GM18508 (cell line): ENCODE measurements around the gene ZDBF2.
A peak's percentile ranks its signal among the peaks of the same experiment; 100 is the strongest.
"Not testable (repeated sequence)": the region's sequence is repeated elsewhere in the genome, so short reads cannot be mapped to it uniquely, and the experiment has no call there.

ENCODE experiments used
- ATAC-seq: cut with Tn5 transposase; IDR thresholded peaks from one replicate; pipeline ENCODE4 v1.9.1; 2021; ENCODE audit warnings: moderate number of reproducible peaks; ENCODE audit not compliant: insufficient read depth, unreplicated experiment

The ZDBF2 gene

DNA sequence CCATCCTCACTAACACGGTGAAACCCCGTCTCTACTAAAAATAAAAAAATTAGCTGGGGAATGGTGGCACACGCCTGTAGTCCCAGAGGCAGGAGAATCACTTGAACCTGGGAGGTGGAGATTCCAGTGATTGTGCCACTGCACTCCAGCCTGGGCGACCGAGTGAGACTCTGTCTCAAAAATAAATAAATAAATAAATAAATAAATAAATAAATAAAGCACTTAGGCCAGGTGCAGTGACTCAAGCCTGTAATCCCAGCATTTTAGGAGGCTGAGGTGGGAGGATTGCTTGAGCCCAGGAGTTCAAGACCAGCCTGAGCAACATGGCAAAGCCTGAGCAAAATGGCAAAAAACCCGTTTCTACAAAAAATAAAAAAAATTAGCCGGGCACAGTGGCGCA is 15.8 kb upstream of the ZDBF2 start:
- not testable (repeated sequence) for ATAC-seq

DNA sequence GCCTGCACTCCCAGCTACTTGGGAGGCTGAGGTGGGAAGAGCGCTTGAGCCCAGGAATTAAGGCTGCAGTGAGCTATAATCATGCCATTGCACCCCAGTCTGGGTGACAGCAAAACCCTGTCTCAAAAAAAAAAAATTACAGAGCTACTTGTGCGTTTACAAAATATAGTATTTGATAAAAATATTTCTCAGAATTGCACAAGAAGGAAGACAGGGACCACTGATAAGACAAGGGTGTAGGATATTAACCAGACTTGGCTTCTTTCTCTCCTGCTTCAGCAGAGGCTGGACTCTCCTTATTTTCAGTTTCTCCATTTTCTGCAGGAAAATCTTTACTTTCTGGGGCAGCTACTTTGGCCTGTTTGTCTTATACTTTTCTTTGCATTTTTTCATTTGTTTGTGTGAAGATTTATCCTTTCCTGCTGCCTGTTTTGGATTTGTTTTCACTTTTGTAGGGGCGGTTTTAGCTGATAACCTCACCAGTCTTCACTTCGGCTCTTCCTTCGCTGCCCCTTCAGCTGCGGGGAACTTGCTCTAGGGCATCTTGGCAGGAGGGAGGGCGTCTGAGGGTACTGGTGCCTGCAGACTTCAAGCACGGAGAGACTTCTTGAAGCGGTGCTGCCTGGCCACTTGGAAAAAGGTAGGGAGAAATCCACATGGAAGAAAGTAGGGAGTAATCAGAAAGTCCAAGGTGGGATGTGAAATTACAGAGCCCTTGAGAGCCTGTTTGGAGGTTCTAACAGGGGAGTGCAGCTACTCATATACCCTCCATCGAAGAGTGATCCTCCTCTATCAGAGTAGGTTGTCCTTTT is 14.9 kb upstream of the ZDBF2 start:
- no peak for ATAC-seq

DNA sequence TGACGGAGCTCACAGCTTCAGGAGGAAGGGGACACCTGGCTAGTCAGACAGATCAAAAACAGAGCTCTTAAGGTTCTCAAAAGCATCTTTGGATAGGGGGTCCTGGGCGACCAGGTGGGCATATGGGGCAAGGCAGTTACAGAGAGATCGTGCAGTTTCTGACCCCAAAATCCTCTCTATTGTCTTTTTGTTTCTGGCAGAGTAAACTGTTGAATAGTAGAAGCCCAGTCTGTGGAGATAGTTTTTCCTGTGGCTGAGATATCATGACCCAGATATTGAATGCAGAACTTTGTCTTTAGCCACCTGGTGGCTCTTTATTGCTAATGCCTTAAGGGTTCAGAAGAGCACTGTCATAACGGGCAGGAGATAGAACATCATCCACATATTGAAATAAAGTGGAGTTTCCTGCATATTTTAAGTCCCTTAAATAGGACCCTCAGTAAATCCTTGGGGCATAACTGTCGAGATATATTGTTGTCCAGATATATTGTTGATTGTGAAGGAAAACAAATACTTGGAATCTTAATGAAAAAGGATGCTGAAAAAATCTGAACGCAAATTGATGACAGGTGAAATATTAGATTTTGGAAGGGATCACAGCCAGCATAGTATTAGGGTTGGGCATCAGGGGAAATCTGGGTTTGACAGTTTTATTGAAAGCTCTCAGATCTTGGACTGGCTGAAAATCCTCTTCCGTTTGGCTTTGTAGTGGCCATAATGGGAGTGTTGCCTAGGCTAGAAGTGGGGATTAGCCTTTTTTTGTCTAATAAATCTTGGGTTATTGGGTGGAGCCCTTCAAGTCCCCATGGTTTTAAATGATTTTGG is 14.1 kb upstream of the ZDBF2 start:
- ATAC-seq: peak; percentile 87

DNA sequence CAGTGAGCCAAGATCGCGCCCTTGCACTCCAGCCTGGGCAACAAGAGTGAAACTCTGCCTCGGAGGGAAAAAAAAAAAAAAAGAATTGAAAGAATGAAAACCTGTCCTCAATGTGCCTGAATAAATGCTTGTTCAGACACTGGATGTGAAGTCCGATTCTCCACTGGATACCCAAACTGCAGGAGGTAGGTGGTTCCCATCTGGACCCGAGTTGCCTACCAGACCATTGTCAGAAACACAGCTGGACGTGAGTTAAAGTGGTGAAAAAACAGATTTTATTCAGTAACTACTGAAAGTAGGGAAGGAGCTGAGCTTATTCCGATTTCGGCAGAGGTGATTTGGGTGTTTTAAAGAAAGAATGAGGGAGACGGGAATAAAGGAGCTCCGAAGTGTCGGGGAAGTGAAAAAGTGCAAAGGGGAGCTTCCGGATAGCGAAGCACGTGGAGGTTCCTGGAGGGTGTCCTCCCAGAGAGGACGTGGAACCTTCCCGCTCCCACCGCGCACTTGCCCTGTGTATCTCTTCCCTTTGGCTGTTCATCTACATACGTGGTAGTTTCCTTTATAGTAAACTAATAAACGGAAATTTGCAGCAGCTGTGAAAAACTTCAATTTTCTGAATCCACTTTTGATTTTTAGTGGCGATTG is 10.4 kb upstream of the ZDBF2 start:
- no peak for ATAC-seq

DNA sequence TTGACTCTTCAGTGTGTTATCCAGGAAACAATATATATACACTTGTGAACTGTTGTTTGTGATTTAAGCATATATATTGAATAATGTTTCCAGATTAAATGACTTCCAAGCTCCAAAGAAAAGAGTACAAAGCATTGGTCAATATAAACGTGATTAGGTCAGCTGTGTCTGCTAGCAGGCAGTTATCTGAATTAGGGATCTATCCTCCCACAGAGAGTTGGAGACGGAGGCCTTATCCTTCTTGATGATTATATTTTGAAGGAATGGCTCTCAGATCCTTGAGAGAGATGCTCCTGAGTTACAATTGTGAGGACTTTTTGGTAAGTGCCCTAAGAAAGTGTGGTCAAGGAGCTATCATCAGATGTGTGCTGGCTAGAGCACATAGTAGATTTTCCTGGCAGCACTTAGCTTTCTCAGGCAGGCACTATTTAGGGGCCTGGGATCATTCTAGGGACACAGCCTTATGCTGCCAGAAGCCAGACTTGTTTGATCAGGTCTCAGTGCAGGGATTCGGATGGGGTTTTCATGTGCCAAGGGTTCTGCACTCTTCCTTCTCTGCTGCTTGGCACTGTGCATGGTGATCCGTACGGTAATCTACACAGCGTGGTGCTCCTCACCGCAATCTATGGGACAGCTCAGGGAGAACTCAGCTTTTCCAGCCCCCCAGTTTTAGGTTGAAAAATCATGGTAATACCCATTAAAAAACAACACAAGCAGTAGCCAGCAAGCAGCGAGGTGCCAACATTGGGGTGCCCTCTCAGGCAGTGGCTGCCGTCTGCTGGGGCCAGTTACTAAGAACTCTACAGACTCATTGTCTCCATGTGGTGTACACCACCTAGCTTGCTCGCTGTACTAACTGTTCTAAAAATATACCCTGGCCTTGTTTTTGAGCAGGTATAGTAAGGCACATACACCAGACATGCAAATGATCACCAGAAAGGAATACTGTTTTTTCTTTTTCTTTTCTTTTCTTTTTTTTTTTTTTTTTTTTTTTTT is 8.0 kb upstream of the ZDBF2 start:
- no peak for ATAC-seq

DNA sequence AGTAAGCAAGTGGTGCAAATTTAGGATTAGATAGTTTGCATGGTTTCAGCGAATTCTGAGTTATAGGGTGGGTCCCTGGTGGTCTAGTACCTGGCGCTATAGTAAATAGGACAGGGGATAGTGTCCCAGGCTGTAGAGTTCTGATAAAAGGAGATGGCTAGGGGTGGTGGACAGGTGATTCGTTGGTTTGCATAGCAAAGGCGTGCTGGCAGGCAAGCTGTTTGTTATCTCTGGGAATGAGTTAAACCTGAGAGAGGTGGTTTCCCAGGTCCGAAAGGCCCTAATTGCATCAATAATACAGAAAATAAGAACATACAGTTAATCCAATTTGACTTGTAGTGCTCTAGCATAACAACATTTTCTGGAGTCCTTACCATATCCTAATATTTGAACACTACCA is 6.9 kb upstream of the ZDBF2 start:
- ATAC-seq: no peak

DNA sequence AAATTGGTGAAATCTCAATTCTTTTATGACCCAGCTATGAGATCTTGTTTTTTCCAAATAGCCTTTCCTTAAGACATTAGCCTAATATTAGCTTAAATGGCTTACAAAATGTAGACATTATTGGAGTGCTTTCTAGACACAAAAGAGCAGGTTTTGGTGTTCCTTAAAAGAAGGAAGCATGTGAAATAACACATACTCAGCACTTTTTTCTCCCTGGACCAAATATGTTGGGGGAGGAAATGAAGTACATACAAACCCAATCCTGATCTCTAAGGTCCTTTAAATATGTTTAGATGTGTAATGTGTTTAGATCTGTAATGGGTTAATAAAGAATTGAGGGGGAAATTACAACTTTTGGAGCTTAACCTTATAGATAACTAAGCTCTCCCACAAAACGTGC is 3.4 kb upstream of the ZDBF2 start:
- ATAC-seq: no peak

DNA sequence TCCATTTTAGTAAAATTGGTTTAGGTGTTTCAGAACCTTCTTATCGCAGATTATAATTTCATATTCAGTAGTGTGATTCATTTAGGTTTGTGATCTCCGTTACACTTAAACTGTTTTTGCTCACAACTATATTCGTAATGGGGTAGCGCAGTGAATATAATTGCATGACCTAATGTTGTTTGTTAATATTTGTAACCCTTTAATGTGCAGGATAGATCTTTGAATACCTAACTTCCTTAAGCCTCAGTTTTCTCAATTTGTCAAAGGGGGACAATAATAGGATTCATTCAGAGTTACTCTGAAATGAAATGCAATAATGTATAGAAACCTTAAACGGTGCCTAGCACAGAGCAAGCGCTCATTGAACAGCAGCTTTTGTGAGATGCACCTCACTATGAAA is 558 bp upstream of the ZDBF2 start:
- ATAC-seq: no peak

DNA sequence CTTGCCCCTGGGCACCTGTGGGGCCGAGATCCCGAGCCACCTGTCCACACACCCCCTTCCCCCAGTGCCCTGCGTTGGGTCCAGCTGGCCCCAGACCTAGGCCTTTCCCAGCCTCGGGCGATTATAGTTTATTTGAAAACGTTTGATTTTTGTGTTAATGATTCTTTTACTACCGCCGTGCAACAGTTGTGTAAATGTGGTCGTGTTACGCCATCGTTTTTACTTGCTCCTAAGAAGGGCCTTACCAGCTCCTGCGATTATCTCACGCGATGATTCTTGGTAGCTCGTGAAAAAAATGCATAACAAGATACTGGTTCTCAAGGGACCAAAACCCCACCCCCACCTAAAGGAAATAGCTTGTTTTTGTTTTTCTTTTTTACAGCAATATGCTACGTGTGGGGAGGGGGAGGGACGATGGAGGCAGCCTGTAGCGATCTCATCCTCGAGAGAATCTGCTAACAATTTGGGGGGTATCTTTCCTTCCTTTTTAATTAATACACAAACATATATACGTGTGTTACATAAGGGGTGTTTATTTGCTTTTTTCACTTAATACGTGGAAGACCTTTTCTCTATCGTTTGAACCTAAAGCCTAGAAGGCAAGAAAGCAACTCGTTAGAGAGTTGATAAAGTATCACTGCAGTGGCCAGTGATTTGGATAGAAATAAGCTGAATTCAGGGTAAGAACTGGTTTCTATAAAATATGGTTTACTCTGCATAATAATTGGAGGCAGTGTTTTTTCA is 1.0 kb downstream of the ZDBF2 start:
- ATAC-seq: no peak

DNA sequence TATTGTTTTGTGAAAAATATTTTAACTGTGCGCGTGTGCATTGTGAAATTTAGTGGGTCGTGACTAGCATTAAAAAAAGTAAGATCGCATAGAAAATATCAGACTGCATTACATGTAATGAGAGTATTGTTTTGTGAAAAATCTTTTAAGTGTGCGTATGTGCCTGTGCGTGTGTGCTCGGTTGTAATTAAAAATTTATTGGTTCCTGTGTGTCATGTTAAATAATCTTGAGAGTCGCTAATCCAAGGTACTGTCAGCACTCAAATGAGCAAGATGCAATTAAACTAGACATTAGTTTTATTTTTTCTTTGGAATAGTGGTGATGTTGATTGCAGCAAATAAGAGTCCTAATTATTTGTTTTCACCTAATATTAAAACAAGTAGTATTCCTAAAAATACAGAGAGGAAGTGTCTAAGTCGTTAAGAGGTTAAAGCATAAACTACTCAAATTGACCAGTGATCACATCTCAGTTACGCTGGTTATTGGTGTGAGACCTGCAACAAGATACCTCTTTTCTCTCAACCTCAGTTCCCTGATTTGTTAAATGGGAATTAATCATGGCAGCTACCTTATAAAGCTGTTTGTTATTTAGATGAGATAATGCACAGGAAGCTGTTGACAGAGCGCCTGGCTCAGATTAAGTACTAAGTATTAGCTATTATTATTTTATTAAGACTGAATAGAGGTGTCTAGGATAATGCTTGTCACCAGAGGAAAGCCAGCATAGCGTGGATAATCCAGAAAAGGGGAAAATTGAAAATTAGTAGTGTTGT is 1.9 kb downstream of the ZDBF2 start:
- no peak for ATAC-seq

DNA sequence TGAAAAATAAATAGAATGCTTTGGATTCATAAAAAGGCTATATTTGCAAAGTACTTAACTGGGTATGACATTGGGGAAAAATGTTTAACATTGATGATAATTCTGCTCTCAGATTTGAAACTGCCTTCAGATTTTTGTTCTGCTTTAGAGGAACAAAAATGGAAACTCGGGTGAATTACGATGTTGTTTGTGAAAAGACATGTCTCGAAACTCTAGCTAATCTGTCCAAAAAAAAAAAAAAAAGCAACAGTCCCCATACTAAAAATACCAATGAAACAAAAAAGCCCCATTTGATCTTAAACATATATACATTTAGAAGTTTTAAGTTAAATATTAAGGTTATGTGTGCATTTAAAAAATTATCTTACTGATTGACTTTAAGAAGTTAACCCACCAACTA is 3.0 kb downstream of the ZDBF2 start:
- no peak for ATAC-seq

DNA sequence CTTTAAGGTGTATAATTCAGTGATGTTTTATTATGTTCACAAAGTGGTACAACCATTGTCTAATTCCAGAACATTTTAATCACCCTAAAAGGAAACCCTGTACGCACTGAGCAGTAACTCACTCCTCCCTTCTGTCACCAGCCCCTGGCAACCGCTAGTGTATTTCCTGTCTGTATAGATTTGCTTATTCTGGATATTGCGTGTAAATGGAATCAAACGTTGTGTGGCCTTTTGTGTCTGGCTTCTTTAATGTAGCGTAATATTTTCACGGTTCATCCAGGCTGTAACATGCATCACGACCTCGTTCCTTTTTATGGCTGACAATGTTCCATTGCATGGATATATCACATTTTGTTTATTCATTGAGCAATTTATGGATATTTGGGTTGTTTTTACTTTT is 8.3 kb downstream of the ZDBF2 start:
- ATAC-seq: no peak

DNA sequence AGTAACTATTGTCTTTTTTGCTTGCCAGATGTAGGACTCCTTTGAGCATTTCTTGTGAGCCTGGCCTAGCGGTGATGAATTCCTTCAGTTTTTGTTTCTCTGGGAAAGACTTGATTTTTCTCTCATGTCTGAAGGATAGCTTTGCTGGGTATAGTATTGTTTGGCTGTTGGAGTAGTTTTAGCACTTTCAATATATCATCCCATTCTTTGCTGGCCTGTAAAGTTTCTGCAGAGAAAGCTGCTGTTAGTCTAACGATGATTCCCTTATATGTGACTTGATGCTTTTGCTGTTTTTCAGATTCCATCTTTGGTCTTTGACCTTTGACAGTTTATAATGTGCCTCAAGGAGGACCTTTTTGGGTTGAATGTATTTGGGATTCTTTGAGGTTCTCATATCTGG is 12.7 kb downstream of the ZDBF2 start:
- no peak for ATAC-seq

DNA sequence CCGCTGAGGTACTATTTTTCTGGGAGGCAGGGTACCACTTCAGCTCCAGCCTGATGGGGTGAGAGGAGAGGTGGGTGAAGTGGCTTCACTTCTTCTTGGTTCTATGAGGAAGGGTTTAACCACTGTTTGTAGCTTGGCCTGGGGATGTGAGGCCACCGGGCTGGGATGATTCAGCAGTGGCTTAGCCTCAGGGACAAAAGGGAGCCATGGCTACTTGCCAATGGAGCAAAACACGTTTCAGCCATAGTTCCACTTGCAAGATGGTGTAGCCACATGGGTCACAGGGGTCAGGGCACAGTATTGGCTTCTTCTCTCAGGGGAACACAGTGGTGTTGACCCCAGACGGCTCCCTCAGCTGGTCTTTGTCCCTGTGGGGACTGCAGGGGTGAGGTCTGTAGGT is 14.9 kb downstream of the ZDBF2 start:
- no peak for ATAC-seq

DNA sequence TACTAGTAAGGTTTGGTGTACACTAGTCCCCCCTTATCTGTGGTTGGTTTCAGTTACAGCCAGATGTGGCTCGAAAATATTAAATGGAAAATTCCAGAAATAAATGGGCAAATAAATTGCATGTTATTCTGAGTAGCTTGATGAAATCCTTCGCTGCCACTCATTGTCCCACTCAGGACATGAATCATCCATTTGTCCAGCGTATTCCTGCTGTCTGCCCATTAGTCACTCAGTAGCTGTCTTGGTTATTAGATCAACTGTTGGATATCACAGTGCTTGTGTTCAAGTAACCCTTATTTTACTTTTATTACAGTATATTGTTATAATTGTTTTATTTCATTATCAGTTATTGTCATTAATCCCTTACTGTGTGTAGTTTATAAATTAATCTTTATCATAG is 21.7 kb downstream of the ZDBF2 start:
- no peak for ATAC-seq

DNA sequence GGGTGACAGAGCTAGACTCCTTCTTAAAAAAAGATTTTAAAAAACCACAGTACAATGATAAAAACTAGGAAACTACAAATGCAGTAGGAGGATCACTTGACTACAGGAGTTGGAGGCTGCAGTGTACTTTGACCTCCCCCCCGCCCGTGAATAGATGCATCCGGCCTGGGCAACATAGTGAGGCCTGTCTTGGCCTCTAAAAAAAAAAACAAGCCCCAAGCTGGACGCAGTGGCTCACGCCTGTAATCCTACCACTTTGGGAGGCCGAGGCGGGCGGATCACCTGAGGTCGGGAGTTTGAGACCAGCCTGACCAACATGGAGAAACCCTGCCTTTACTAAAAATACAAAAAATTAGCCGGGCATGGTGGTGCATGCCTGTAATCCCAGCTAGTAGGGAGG is 25.1 kb downstream of the ZDBF2 start:
- ATAC-seq: not testable (repeated sequence)

DNA sequence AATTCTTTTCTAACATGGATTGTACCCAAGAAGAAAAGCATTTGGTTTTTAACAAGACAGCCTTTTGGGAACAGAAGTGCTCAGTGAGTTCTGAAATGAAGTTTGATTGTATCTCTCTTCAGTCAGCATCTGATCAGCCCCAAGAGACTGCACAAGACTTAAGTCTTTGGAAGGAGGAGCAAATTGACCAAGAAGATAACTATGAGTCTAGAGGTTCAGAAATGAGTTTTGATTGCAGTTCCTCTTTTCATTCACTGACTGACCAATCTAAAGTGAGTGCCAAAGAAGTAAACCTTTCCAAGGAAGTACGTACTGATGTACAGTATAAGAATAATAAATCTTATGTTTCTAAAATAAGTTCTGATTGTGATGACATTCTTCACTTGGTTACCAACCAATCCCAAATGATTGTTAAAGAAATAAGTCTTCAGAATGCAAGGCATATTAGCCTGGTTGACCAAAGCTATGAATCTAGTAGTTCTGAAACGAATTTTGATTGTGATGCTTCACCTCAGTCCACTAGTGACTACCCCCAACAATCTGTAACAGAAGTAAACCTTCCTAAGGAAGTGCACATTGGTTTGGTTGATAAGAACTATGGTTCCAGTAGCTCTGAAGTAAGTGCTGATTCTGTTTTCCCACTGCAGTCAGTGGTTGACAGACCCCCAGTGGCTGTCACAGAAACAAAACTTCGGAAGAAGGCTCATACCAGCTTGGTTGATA is 31.2 kb downstream of the ZDBF2 start:
- peak; percentile 91 for ATAC-seq

DNA sequence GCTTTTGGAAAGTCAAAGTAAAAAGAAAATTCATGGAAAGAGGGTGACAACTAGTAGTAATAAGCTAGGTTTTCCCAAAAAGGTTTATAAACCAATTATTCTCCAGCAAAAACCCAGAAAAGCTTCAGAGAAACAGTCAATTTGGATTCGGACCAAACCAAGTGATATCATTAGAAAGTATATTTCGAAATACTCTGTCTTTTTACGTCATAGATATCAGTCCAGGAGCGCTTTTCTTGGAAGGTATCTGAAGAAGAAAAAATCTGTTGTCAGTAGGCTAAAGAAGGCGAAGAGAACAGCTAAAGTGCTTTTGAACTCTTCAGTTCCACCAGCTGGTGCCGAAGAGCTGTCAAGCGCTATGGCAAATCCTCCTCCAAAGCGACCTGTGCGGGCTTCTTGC is 36.6 kb downstream of the ZDBF2 start:
- no peak for ATAC-seq
